K562 (cell line): ENCODE data around the gene HOXC4. TPM values are rescaled to one million over a fixed set of nuclear protein-coding genes. Genes with fewer than 3 reads are reported as not detected.

Source experiments
- ETV1 ChIP-seq: fragments of 450-650 bp; conservative IDR thresholded peaks from 2 replicates; pipeline ENCODE4 v1.6.1; 2016; ENCODE audit warnings: missing genetic modification characterization, control low read depth, low read depth, missing compliant biosample characterization
- JUND ChIP-seq, 2 experiments: IDR thresholded peaks; 2 replicates in 1 of 2; 3 replicates in 1 of 2; pipeline ENCODE4 v1.6.1; 2011; ENCODE audit warnings: borderline replicate concordance in 2 of 2, low read depth in 2 of 2, low read length in 2 of 2, improper control_type of control experiment in 1 of 2, missing biosample characterization in 1 of 2, missing genetic modification characterization in 1 of 2, missing genetic modification reagents in 1 of 2
- KLF1 ChIP-seq: fragments of 450-650 bp; IDR thresholded peaks from 2 replicates; pipeline ENCODE4 v1.6.1; 2016; ENCODE audit warnings: missing genetic modification characterization, missing compliant biosample characterization
- MAZ ChIP-seq, 2 experiments: fragments of 450-650 bp in 1 of 2; sonication (generic) in 1 of 2; formaldehyde crosslinking; IDR thresholded peaks in 1 of 2; conservative IDR thresholded peaks in 1 of 2; 2 replicates each; pipeline versions ENCODE4 v1.4.0 to v1.5.0; 2020; ENCODE audit warnings: mild to moderate bottlenecking in 1 of 2, missing genetic modification reagents in 1 of 2
- MEIS2 ChIP-seq: fragments of 450-650 bp; IDR thresholded peaks from 2 replicates; pipeline ENCODE4 v1.6.1; 2014; ENCODE audit warnings: mild to moderate bottlenecking; ENCODE audit not compliant: partially characterized antibody
- MTA3 ChIP-seq: fragments of 450-650 bp; formaldehyde crosslinking; IDR thresholded peaks from 2 replicates; pipeline ENCODE4 v1.6.1; 2017; ENCODE audit warnings: mild to moderate bottlenecking, borderline replicate concordance
- NCOR1 ChIP-seq: fragments of 450-650 bp; IDR thresholded peaks from 2 replicates; pipeline ENCODE4 v1.6.1; 2016; ENCODE audit warnings: mild to moderate bottlenecking, moderate library complexity
- OTX1 ChIP-seq: fragments of 450-650 bp; formaldehyde crosslinking; IDR thresholded peaks from 2 replicates; pipeline ENCODE4 v1.4.0; 2022; ENCODE audit warnings: mild to moderate bottlenecking
- PHF20 ChIP-seq: fragments of 450-650 bp; IDR thresholded peaks from 2 replicates; pipeline ENCODE4 v1.6.1; 2018; ENCODE audit not compliant: partially characterized antibody
- PHF8 ChIP-seq: fragments of 200-600 bp; sonication (generic); IDR thresholded peaks from 2 replicates; pipeline ENCODE4 v1.6.1; 2012; ENCODE audit warnings: mixed run types, mild to moderate bottlenecking, inconsistent platforms, low read length, moderate library complexity, borderline replicate concordance
- RNF2 ChIP-seq: sonication (generic); IDR thresholded peaks from 2 replicates; pipeline ENCODE4 v1.6.1; 2016
- SUPT5H ChIP-seq: fragments of 450-650 bp; IDR thresholded peaks from 2 replicates; pipeline ENCODE4 v1.6.1; 2016
- TFAP4 ChIP-seq: sonication (generic); formaldehyde crosslinking; IDR thresholded peaks from 2 replicates; pipeline ENCODE4 v1.8.0; 2022; ENCODE audit warnings: missing genetic modification reagents, mild to moderate bottlenecking, moderate library complexity, borderline replicate concordance
- ZBTB40 ChIP-seq, 2 experiments: fragments of 450-650 bp in 1 of 2; sonication (generic) in 1 of 2; formaldehyde crosslinking in 1 of 2; IDR thresholded peaks; 2 replicates each; pipeline versions ENCODE4 v1.7.1 to v1.9.0; 2016 to 2022; ENCODE audit warnings: inconsistent platforms in 1 of 2, mild to moderate bottlenecking in 1 of 2, missing genetic modification reagents in 1 of 2
- ZKSCAN8 ChIP-seq: fragments of 200-800 bp; sonication (Bioruptor generic); IDR thresholded peaks from 2 replicates; pipeline ENCODE4 v1.6.1; 2016; ENCODE audit warnings: missing genetic modification characterization, missing compliant biosample characterization
- ZNF175 ChIP-seq: fragments of 200-800 bp; sonication (Bioruptor generic); IDR thresholded peaks from 2 replicates; pipeline ENCODE4 v1.6.1; 2016; ENCODE audit warnings: low read depth, mild to moderate bottlenecking, missing genetic modification characterization, missing compliant biosample characterization
- ZNF717 ChIP-seq: fragments of 250-450 bp; sonication (Bioruptor Pico); IDR thresholded peaks from 2 replicates; pipeline ENCODE4 v1.5.0; 2021
- polyA plus RNA-seq, 8 experiments: library from polyadenylated mRNA; depleted of rRNA in 4 of 8; stranded (reverse) in 5 of 8; unstranded in 3 of 8; fragments of >200 nt; fragmentation: Nextera tagmentation in 2 of 8; fragmentation: Illumina TruSeq in 1 of 8; extraction: Ambion mirVana in 2 of 8; extraction: Trizol in 1 of 8; gene quantifications; 2 replicates each; pipeline versions ENCODE4 v1.2.1 to v1.2.3, GENCODE V29; 2011 to 2014; ENCODE audit warnings: inconsistent platforms in 1 of 8, missing spikeins in 1 of 8
- total RNA-seq, 7 experiments: library from RNA; depleted of rRNA in 6 of 7; stranded (reverse); fragments of >200 nt in 6 of 7; fragmentation: Illumina TruSeq in 2 of 7; extraction: Trizol in 2 of 7; gene quantifications; 2 replicates each; pipeline versions ENCODE4 v1.2.1 to v1.2.3, GENCODE V29; 2011 to 2021; ENCODE audit warnings: low replicate concordance in 1 of 7

The HOXC4 gene
- total and polyA plus RNA-seq, 9 of the 15 experiments (the other 6 are each of a cell fraction or from before 2014, with no cell fraction given): 0.06 to 1.5 (median 0.44) TPM; not detected in 1

GRCh38 chr12:54017878-54018467, 35.7 kb upstream of the HOXC4 start (continued):
- TF ChIP-seq ZBTB40 (IDR thresholded peaks at IDR 0.05) (0 out of 2 replicates have a peak, but pooled peaks have one; percentile 20), ZBTB40 (CRISPR knock-in tag; IDR thresholded peaks at IDR 0.05) (no peak), ZNF175 (0 out of 2 replicates have a peak, but pooled peaks have one; percentile 41), ZNF717 (CRISPR knock-in tag) (no peak), JUND (IDR thresholded peaks at IDR 0.05; ENCODE audit: borderline replicate concordance, low read depth, low read length) (peak; percentile 17; the same call in 1 of the 2 replicates), JUND (tag; IDR thresholded peaks at IDR 0.05; ENCODE audit: borderline replicate concordance, low read depth, low read length) (no peak; the same call in 2 of the 3 replicates), OTX1 (0 out of 2 replicates have a peak, but pooled peaks have one; percentile 4), ZKSCAN8 (0 out of 2 replicates have a peak, but pooled peaks have one; percentile 30), PHF20 (peak; percentile 75), ETV1 (tag) (peak; percentile 61; the same call in 1 of the 2 replicates), SUPT5H (peak; percentile 71), MTA3 (peak; percentile 31; the same call in 1 of the 2 replicates), NCOR1 (peak; percentile 41; the same call in 1 of the 2 replicates), MAZ (CRISPR knock-in tag; conservative IDR thresholded peaks at IDR 0.05 in 1 of 2, IDR thresholded peaks at IDR 0.05 in 1 of 2) (peak; percentile 66 to 89; a peak in 3 of 4 replicates), KLF1 (tag) (no peak), PHF8 (peak; percentile 61; the same call in 1 of the 2 replicates), TFAP4 (CRISPR knock-in tag) (peak; percentile 78), RNF2 (peak; percentile 32), MEIS2 (peak; percentile 74)
